Loucy (cell line): ENCODE results near the gene SPCS2.
A peak's percentile ranks its signal among the peaks of the same experiment; 100 is the strongest.

ENCODE experiments used
- H2AFZ ChIP-seq: fragments of 200-600 bp; sonication (generic); 2 replicates; pipeline ENCODE4 v1.6.0; 2016; ENCODE audit warnings: antibody characterized with exemption, mild to moderate bottlenecking, low read length, moderate library complexity
- H3F3A ChIP-seq: fragments of 200-600 bp; 2 replicates; pipeline ENCODE4 v1.6.0; 2016; ENCODE audit warnings: antibody characterized with exemption, low read depth, mild to moderate bottlenecking
- H3K27me3 ChIP-seq: fragments of 200-600 bp; sonication (generic); 2 replicates; pipeline ENCODE4 v1.6.1; 2014; ENCODE audit warnings: low read length, mild to moderate bottlenecking; ENCODE audit not compliant: insufficient read depth, poor library complexity, severe bottlenecking
- H3K36me3 ChIP-seq: fragments of 200-600 bp; sonication (generic); 2 replicates; pipeline ENCODE4 v1.6.1; 2016; ENCODE audit warnings: low read length; ENCODE audit not compliant: insufficient read depth
- H3K4me1 ChIP-seq: fragments of 200-600 bp; sonication (generic); 2 replicates; pipeline ENCODE4 v1.5.1; 2014; ENCODE audit warnings: low read length, mild to moderate bottlenecking; ENCODE audit not compliant: insufficient read depth, poor library complexity, severe bottlenecking
- H3K4me2 ChIP-seq: fragments of 200-600 bp; sonication (generic); 2 replicates; pipeline ENCODE4 v1.6.0; 2014; ENCODE audit warnings: antibody characterized with exemption, low read length, low read depth, mild to moderate bottlenecking; ENCODE audit not compliant: poor library complexity, severe bottlenecking
- H3K4me3 ChIP-seq: fragments of 200-600 bp; sonication (generic); 2 replicates; pipeline ENCODE4 v1.5.1; 2014; ENCODE audit warnings: low read length, mild to moderate bottlenecking, mixed read lengths; ENCODE audit not compliant: poor library complexity, severe bottlenecking
- H3K79me2 ChIP-seq: fragments of 200-600 bp; sonication (generic); 2 replicates; pipeline ENCODE4 v1.6.1; 2014; ENCODE audit warnings: low read length; ENCODE audit not compliant: insufficient read depth
- H3K9ac ChIP-seq: fragments of 200-600 bp; sonication (generic); 2 replicates; pipeline ENCODE4 v1.6.0; 2014; ENCODE audit warnings: mild to moderate bottlenecking, low read depth, low read length, moderate library complexity; ENCODE audit not compliant: poor library complexity, severe bottlenecking
- H3K9me2 ChIP-seq: fragments of 200-600 bp; sonication (generic); replicated peaks from 2 replicates; pipeline ENCODE4 v1.6.1; 2016; ENCODE audit warnings: low read depth, low read length, mixed read lengths
- H3K9me3 ChIP-seq: fragments of 200-600 bp; sonication (generic); 2 replicates; pipeline ENCODE4 v1.6.1; 2014; ENCODE audit warnings: mild to moderate bottlenecking, antibody characterized with exemption, low read length, low read depth; ENCODE audit not compliant: insufficient read depth
- H4K20me1 ChIP-seq: fragments of 200-600 bp; sonication (generic); 2 replicates; pipeline ENCODE4 v1.6.0; 2014; ENCODE audit warnings: antibody characterized with exemption, low read length, mild to moderate bottlenecking; ENCODE audit not compliant: insufficient read depth, poor library complexity, severe bottlenecking
- EZH2phosphoT487 ChIP-seq: fragments of 200-600 bp; IDR thresholded peaks from 2 replicates; pipeline ENCODE4 v1.6.1; 2018; ENCODE audit warnings: antibody characterized with exemption, mild to moderate bottlenecking, moderate library complexity, borderline replicate concordance
- TF ChIP-seq, protein P1 (sequence below): fragments of 200-600 bp; sonication (generic); conservative IDR thresholded peaks from 2 replicates; pipeline ENCODE4 v1.5.1; 2014; ENCODE audit warnings: mild to moderate bottlenecking, antibody characterized with exemption, low read length

Gene SPCS2

DNA sequence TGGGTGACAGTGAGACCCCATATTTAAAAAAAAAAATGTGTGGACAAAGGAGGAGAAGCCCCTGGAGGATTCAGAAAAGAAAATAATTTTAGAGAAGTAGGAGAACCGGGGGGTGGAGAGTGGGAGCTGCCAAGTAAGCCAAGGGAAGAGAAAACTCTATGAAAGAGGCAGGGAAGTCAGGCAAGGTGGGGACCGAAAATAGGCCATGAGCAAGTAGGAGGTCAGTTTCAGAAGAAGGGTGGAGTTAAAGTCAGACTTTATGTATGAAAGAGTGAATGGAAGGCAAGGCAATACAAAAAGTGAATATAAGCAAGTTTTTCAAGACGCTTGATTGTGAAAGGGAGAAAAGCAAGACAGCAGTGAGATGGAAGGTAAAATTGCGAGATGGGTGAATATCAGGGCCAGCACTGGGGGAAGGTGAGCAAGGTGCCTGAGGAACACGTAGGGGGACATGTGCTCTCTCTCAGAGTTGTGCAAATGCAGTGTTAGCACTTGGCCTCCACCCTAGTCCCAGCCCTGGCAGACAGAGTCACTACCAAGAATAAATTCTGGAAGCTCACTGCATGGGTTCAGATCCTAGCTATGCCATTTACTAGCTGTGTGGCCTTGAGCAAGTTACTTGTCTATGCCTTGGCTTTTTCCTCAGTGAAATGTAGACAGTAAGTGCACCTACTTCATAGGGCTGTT, 6.8 kb upstream of the SPCS2 start:
- Histone ChIP-seq H4K20me1 (no peaks in the 10 kb centered on the region), H3K9ac (no peak overlapping the region), H3K9me2 (no peaks in the 10 kb centered on the region), H2AFZ (no peak overlapping the region), H3K4me1 (no peaks in the 10 kb centered on the region), H3K79me2 (no peaks in the 10 kb centered on the region), H3K36me3 (no peaks in the 10 kb centered on the region), H3K9me3 (no peaks in the 10 kb centered on the region), H3F3A (no peaks in the 10 kb centered on the region), H3K4me3 (no peak overlapping the region), H3K4me2 (no peak overlapping the region), H3K27me3 (no peaks in the 10 kb centered on the region)
- no peak for TF ChIP-seq EZH2phosphoT487
- TF ChIP-seq, protein P1, sequence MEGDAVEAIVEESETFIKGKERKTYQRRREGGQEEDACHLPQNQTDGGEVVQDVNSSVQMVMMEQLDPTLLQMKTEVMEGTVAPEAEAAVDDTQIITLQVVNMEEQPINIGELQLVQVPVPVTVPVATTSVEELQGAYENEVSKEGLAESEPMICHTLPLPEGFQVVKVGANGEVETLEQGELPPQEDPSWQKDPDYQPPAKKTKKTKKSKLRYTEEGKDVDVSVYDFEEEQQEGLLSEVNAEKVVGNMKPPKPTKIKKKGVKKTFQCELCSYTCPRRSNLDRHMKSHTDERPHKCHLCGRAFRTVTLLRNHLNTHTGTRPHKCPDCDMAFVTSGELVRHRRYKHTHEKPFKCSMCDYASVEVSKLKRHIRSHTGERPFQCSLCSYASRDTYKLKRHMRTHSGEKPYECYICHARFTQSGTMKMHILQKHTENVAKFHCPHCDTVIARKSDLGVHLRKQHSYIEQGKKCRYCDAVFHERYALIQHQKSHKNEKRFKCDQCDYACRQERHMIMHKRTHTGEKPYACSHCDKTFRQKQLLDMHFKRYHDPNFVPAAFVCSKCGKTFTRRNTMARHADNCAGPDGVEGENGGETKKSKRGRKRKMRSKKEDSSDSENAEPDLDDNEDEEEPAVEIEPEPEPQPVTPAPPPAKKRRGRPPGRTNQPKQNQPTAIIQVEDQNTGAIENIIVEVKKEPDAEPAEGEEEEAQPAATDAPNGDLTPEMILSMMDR: no peak

DNA sequence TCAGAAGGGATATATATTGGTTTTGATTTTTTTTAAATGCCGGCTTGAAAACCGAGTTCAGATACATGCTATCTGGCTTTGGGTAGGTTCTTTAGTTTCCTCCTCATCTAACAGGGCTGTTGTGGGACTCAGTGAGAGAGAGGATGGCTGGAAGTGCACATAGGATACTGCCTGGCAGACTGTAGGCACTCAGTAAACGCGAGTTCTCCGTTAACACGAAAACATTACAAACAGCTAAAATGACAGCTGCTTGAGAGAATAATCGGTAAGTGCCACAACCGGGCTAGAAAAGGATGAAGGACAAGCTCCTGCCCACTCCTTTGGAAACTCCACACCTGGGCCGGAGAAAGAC, 544 bp upstream of the SPCS2 start:
- Histone ChIP-seq H3K4me1 (peaks cover 39% of the 10 kb centered on the region), H3K79me2 (peaks cover 45% of the 10 kb centered on the region), H3K9me3 (no peaks in the 10 kb centered on the region), H3F3A (no peaks in the 10 kb centered on the region), H2AFZ (peak overlapping the region; percentile 87), H3K9me2 (no peaks in the 10 kb centered on the region), H3K27me3 (no peaks in the 10 kb centered on the region), H3K4me3 (peak overlapping the region; percentile 94), H3K9ac (peak overlapping the region; percentile 97), H4K20me1 (peaks cover 35% of the 10 kb centered on the region), H3K4me2 (peak overlapping the region; percentile 92), H3K36me3 (no peaks in the 10 kb centered on the region)
- TF ChIP-seq, protein P1: no peak

DNA sequence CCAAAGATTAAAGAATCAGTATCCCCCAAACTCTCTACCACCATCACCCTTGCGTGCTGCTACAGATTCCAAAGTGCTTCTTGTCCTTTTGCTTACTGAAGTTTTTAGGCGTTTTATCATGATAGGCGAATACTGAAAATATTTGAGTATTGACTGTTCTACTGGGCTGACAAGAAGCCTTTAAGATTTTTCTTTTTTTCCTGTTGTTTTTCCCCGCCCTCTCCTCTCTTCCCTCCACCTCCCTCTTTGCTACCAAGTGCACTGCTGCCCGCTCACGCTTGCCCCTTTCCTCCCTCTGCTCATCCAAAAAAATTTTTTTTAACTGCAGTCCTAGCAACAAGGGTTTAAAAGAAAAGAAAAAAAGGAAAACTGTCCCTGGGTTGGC, 679 bp downstream of the SPCS2 start:
- H2AFZ ChIP-seq: no peak overlapping the region
- H3F3A ChIP-seq: no peaks in the 10 kb centered on the region
- peaks cover 57% of the 10 kb centered on the region for H3K79me2 ChIP-seq
- H3K9me2 ChIP-seq: no peaks in the 10 kb centered on the region
- H3K4me1 ChIP-seq: peaks cover 52% of the 10 kb centered on the region
- H3K27me3 ChIP-seq: no peaks in the 10 kb centered on the region
- peaks cover 47% of the 10 kb centered on the region for H4K20me1 ChIP-seq
- no peaks in the 10 kb centered on the region for H3K9me3 ChIP-seq
- peak overlapping the region; percentile 87 for H3K4me2 ChIP-seq
- no peak for TF ChIP-seq EZH2phosphoT487
- TF ChIP-seq, protein P1: no peak
- no peaks in the 10 kb centered on the region for H3K36me3 ChIP-seq
- peak overlapping the region; percentile 94 for H3K4me3 ChIP-seq
- peak overlapping the region; percentile 97 for H3K9ac ChIP-seq
